ENCODE data around the gene PKN3. TPM values are rescaled to one million over a fixed set of nuclear protein-coding genes. Genes with fewer than 3 reads are reported as not detected.

PKN3 gene
- total and polyA plus RNA-seq, 2 of the 13 experiments (the other 11 are each of a cell fraction or from before 2014, with no cell fraction given), result 10.5 to 13.2 TPM

DNA sequence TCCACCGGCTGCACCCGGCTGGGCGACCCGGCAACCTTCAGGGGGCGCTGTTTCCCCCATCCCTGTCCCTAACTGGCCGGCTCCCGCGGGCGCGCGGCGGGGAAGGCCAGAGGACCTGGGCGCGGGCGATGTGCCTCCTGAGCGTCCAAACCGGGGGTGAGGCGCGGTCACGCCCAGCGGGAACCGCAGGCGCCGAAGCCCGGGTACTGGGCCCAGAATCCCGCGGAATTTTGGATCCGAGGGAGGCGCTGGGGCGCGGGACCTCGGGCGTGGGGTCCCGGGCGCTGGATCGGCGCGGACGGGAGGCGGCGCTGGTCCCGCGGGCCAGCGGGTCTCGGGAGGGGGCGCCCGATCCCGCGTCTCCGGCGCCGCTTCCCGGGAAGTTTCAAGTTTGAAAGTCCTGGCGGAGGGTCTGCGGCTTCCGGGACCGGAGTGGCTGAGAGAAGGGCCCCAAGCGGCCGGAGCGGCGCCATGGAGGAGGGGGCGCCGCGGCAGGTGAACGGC lies at the start of gene PKN3 (continued):
- TF ChIP-seq, protein P1, sequence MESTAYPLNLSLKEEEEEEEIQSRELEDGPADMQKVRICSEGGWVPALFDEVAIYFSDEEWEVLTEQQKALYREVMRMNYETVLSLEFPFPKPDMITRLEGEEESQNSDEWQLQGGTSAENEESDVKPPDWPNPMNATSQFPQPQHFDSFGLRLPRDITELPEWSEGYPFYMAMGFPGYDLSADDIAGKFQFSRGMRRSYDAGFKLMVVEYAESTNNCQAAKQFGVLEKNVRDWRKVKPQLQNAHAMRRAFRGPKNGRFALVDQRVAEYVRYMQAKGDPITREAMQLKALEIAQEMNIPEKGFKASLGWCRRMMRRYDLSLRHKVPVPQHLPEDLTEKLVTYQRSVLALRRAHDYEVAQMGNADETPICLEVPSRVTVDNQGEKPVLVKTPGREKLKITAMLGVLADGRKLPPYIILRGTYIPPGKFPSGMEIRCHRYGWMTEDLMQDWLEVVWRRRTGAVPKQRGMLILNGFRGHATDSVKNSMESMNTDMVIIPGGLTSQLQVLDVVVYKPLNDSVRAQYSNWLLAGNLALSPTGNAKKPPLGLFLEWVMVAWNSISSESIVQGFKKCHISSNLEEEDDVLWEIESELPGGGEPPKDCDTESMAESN (CRISPR knock-in tag; conservative IDR thresholded peaks at IDR 0.05), result peak; percentile 59; the same call in 1 of the 2 replicates
- TF ChIP-seq SPEN (CRISPR knock-in tag; IDR thresholded peaks at IDR 0.05; ENCODE audit: low read depth) (0 out of 2 replicates have a peak, but pooled peaks have one; percentile 55), GFI1 (CRISPR knock-in tag; IDR thresholded peaks at IDR 0.05; ENCODE audit: borderline replicate concordance) (peak; percentile 47; the same call in 1 of the 2 replicates), MYNN (CRISPR knock-in tag; IDR thresholded peaks at IDR 0.05; ENCODE audit: low read depth) (no peak), ASH2L (IDR thresholded peaks at IDR 0.05; ENCODE audit: insufficient read length, low read depth, low read length) (peak; percentile 74), POLR2G (IDR thresholded peaks at IDR 0.05; ENCODE audit: low read depth, low read length) (peak; percentile 60), ZNF564 (CRISPR knock-in tag; IDR thresholded peaks at IDR 0.05) (peak; percentile 51; the same call in 1 of the 2 replicates), ZFP36L2 (CRISPR knock-in tag; IDR thresholded peaks at IDR 0.05) (no peak), WIZ (CRISPR knock-in tag; IDR thresholded peaks at IDR 0.05) (0 out of 2 replicates have a peak, but pooled peaks have one; percentile 24), TCF12 (IDR thresholded peaks at IDR 0.05) (no peak), TCF12 (CRISPR knock-in tag; IDR thresholded peaks at IDR 0.05) (peak; percentile 42; the same call in 1 of the 2 replicates), LCORL (IDR thresholded peaks at IDR 0.05) (no peak), LCORL (CRISPR knock-in tag; IDR thresholded peaks at IDR 0.05) (peak; percentile 85), SAP130 (CRISPR knock-in tag; IDR thresholded peaks at IDR 0.05; ENCODE audit: low read depth) (peak; percentile 70; the same call in 1 of the 2 replicates), SP5 (CRISPR knock-in tag; IDR thresholded peaks at IDR 0.05; ENCODE audit: borderline replicate concordance, low read depth) (0 out of 2 replicates have a peak, but pooled peaks have one; percentile 7)
- TF ChIP-seq, protein P2, sequence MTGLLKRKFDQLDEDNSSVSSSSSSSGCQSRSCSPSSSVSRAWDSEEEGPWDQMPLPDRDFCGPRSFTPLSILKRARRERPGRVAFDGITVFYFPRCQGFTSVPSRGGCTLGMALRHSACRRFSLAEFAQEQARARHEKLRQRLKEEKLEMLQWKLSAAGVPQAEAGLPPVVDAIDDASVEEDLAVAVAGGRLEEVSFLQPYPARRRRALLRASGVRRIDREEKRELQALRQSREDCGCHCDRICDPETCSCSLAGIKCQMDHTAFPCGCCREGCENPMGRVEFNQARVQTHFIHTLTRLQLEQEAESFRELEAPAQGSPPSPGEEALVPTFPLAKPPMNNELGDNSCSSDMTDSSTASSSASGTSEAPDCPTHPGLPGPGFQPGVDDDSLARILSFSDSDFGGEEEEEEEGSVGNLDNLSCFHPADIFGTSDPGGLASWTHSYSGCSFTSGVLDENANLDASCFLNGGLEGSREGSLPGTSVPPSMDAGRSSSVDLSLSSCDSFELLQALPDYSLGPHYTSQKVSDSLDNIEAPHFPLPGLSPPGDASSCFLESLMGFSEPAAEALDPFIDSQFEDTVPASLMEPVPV (CRISPR knock-in tag; IDR thresholded peaks at IDR 0.05), result peak; percentile 72; the same call in 1 of the 2 replicates
- TF ChIP-seq, protein P3, sequence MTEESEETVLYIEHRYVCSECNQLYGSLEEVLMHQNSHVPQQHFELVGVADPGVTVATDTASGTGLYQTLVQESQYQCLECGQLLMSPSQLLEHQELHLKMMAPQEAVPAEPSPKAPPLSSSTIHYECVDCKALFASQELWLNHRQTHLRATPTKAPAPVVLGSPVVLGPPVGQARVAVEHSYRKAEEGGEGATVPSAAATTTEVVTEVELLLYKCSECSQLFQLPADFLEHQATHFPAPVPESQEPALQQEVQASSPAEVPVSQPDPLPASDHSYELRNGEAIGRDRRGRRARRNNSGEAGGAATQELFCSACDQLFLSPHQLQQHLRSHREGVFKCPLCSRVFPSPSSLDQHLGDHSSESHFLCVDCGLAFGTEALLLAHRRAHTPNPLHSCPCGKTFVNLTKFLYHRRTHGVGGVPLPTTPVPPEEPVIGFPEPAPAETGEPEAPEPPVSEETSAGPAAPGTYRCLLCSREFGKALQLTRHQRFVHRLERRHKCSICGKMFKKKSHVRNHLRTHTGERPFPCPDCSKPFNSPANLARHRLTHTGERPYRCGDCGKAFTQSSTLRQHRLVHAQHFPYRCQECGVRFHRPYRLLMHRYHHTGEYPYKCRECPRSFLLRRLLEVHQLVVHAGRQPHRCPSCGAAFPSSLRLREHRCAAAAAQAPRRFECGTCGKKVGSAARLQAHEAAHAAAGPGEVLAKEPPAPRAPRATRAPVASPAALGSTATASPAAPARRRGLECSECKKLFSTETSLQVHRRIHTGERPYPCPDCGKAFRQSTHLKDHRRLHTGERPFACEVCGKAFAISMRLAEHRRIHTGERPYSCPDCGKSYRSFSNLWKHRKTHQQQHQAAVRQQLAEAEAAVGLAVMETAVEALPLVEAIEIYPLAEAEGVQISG (CRISPR knock-in tag; IDR thresholded peaks at IDR 0.05), result peak; percentile 82
- TF ChIP-seq, protein P4, sequence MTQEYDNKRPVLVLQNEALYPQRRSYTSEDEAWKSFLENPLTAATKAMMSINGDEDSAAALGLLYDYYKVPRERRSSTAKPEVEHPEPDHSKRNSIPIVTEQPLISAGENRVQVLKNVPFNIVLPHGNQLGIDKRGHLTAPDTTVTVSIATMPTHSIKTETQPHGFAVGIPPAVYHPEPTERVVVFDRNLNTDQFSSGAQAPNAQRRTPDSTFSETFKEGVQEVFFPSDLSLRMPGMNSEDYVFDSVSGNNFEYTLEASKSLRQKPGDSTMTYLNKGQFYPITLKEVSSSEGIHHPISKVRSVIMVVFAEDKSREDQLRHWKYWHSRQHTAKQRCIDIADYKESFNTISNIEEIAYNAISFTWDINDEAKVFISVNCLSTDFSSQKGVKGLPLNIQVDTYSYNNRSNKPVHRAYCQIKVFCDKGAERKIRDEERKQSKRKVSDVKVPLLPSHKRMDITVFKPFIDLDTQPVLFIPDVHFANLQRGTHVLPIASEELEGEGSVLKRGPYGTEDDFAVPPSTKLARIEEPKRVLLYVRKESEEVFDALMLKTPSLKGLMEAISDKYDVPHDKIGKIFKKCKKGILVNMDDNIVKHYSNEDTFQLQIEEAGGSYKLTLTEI (CRISPR knock-in tag; conservative IDR thresholded peaks at IDR 0.05), result no peak
- TF ChIP-seq, protein P5, sequence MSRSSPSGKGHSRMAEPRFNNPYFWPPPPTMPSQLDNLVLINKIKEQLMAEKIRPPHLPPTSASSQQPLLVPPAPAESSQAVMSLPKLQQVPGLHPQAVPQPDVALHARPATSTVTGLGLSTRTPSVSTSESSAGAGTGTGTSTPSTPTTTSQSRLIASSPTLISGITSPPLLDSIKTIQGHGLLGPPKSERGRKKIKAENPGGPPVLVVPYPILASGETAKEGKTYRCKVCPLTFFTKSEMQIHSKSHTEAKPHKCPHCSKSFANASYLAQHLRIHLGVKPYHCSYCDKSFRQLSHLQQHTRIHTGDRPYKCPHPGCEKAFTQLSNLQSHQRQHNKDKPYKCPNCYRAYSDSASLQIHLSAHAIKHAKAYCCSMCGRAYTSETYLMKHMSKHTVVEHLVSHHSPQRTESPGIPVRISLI (CRISPR knock-in tag; IDR thresholded peaks at IDR 0.05; ENCODE audit: borderline replicate concordance), result no peak; the same call in 1 of the 2 replicates
